ENCODE measurements around the gene PCYOX1L.

The PCYOX1L gene

DNA sequence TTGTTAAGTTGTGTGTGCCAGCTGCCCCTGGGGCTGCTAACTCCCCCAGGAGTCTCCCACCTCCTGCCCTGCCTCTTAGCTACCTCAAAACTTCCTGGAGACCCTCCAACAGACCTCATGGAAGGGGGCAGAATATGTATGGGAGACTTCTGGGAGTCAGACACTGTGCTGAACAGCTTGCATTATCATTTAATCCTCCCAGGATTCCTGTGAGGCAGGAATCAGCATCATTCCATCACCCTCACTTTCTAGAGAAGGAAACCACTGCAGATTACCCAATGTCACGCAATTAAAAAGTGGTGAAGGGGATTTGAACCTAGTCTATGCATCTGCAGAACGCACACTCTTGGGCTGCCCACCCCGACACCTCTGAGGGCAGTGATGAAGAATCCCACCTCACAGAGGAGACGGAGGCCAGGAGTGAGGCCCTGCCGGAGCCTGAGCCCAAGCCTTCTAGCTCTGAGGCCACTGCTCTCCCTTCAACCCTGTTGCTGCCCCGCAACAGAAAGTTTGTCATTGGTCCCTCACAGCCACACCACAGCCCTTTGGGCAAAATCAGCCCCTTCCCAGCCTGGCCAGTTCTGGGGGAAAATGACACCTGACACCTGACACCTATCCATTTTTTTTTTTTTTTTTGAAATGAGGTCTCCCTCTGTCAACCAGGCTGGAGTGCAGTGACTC, 51.6 kb downstream of the PCYOX1L start:
- no peak for DNase-seq

DNA sequence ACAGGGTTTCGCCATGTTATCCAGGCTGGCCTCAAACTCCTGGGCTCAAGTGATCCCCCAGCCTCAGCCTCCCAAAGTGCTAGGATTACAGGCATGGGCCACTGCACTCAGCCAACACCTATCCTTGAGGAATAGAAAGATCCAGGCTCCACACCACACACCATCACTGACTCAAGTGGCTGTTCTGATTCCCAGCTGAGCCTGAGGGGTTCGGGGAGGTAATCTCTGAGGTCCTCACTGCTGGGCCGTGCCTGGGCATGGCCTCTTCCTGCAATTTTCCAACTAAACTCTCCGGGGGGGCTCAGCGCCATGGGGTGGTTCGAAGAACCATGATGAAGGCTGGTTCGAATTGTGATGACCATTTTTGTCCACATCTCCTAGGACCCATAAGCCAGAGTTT, 52.2 kb downstream of the PCYOX1L start:
- no peak for DNase-seq

DNA sequence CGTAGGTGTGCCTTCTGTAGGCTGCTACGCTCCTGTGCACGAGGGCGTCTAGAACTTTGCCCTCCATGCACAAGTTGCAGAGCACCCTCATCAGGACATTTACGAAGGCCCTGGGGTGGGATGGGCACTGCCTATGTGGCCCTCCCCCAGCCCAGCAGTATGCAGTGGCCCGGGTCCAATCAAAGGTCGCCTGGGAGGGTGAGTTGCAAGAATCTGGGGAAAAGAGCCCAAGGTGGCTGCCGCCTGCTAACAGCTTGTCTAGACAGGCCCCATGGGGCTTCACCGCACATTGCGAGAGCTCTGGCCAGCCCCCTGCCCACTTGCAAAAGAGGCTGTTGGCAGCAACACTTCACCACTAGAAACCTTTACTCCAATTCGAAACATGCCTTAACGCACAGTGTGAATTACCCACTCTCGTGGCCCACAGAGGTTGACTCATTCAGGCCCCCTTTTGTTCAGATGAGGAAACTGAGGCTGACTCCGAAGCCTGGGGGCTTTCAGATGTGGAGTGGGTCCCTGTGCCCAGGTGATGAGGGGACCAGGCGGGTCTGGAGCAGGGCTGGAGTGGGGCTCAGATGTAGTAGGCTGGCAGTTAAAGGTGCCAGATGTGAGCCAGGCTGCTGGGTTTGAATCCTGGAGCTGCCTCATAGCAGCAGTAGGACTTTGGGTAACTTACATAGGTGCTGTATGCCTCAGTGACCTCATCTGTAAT, 53.0 kb downstream of the PCYOX1L start:
- no peak for DNase-seq

DNA sequence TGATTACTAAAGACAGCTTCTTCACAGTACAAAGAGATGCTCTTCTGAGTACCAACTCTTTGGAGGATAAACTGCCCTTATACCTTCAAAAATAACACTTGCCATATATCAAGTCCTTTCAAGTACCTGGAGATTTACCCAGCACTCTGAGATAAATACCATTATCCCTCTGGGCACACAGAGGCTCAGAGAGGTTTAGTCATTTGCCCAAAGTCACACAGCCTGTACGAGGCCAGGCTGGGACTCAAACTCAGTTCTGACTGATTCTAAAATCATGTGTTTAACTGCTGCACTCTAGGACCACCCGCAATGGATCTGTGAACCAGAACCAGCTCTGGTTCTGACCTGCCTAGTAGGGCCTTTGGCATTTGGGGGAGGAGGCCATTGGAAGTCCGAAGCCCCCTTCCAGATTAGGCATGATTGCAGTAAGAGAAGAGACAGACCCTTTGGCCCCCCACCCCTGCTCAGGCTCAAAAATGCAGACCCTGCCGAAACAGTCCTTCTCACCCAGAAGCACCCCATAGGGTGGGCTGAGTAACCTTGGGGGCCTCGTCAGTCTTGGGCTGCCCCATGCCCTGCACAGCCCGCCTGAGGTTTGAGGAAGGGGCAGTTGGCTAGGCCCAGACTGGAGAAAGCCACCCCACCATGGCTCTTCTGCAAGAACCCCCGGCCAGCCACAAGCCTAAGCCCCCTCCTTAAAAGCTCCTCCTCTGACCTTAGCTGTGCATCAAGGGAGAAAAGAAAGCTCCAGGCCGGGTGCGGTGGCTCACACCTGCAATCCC, 54.1 kb downstream of the PCYOX1L start:
- no peak for DNase-seq

DNA sequence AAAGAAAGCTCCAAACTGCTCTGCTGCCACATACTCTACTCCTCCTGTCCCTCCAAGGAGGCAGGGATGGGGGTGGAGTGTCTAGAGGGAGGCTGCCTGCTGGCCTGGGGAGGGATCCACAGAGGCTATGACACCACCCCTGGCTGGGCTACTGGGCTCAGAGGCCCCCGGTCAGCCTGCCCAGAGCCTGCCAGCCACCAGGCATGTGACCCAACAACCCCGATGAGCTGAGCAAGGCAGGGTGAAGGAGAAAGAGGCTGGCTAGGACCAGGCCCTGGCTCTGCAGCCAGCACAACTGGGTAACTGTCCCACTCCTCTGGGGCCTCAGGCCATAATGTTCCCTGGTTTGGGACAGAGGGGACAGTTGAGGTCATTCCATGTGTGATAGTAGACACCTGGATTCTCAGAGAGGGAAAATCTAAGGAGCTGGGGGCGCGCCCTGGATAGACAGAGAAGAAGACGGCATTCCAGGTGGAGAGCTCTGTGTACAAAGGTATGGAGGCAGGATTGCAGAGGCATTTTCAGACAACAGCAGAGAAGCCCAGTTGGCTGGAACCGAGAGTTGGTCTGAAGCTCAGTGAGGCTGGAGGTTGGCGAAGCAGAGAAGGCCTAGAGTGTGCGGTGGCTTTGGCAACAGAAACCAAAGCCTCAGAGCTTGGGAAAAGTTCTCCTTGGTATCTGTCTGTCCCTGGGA, 55.1 kb downstream of the PCYOX1L start:
- DNase-seq = no peak

DNA sequence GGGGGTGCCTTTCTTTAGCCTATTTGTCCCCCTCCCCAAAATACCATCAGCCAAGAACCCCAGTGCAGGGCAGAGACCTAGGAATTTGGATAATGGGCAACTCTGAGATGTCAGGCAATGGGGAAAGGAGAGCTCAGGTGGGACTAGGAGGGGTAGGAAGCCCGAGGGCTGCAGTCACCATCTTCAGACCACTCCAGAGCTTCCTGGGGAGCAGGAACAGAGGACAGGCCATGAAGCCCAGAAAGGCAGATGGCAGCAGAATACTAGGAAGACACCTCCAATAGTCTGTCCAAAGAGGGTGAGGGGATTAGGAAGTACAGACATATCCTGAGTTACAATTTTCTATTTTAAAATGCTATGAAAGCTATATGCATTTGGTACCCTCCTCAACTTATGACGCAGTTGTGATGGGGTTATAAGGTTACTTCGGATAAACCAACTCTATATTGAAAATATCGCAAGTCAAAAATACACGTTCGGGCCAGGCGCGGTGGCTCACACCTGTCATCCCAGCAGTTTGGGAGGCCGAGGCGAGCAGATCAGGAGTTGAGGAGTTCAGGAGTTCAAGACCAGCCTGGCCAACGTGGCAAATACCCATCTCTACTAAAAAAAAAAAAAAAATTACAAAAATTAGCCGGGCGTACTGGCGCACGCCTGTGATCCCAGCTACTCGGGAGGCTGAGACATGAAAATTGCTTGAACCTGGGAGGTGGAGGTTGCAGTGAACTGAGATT, 55.8 kb downstream of the PCYOX1L start:
- no peak for DNase-seq

DNA sequence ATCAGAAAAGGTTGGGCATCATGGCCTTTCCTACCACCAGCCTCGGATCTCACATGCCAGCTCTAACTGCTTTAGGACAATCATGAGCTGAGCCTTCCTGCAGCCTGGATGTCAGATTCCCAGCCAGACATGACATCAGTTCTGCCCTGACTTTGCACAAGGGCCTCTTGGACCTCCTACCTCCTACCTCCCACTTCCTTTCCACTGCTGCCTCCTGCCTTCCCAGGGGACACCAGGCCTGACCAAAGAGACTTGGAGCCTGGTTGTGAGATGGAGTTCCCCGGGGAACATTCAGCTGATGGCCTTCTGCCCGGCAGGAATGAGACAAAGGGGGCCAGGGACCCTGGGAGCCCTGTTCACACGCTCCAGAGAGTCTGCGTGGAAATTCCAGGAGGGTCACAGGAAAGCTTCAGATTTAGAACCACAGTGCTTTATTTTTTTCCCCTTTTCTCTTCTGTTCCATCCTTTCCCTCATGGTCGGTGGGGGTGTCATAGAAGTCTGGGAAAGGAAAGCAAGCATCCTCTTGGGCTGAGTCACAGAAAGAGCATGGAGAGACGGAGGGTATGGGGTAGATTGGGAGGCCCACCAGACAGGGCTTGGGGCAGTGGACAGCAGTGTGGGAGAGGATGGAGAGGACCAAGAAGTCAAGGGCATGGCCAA, 56.7 kb downstream of the PCYOX1L start:
- DNase-seq = peak; percentile 72

DNA sequence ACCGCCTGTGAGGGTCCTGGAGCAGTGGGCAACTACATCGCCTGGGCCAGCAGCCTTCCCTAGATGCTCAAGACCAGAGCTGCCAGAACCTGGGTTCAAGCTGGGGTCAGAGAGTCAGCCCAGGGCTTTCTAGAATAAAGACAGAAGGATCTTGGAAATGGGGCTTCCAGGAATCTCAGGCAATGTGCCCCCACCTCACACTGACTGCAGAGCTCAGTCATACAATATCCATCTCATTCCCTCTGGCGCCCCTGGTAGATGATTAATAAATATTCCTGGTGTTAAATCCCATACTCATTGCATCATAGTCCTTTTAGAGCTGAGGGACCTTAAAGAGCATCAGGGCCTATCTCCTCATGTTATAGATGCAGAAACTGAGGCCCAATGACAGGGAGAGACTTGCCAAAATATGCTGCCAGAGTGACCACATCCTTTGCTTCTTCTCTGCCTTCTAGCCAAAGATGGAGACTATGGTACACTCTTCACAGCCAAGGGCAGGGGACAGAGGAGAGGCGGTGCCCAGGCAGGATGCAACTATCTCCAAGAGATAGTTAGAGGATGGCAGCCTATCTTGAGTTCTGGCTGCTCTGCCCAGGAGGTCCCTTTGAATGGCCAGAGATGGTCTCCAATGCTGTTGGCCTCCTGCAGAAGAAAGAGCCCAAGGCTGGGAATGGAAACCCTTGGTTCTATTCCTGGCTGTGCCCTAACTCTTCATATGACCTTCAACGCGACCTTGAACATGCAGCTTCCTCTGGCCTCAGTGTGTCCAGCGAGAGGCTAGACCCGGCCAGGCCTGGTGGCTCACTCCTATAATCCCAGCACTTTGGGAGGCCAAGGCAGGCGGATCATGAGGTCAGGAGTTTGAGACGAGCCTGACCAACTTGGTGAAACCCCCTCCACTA, 57.5 kb downstream of the PCYOX1L start:
- peak; percentile 48 for DNase-seq

DNA sequence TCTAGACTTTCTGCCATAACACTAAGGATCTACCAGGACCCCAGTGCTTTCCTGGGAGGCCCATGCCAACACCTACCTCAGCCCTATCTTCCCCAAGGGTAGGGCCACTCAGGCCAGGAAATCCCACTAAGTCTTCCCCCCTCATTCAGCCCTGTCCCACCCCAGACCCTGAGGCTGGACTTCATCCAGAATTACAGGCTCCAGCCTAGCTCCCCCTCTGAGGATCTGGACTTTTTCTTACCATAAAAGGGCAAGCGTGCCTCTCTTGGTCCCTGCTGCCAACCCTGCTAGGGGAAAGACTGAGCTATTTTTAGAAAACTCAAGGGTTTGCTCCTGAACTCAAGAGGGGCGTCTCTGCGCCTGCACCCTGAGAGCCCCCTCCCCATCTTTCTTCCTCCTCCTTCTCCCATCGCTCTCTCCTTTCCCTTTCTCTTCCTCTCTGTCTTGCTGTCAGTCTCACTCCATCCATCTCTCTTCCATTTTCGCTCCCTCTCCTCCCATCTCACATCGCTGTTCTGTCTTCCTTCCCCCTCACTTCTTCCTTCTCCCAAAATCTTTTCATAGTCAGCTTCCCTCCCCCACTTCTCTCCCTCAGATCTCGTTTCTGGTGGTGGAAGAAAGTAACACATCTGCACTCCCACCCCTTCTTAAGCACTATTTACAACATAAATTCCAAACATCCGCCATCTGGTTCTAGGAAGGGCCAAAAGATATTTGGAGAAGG, 59.3 kb downstream of the PCYOX1L start:
- DNase-seq = no peak

DNA sequence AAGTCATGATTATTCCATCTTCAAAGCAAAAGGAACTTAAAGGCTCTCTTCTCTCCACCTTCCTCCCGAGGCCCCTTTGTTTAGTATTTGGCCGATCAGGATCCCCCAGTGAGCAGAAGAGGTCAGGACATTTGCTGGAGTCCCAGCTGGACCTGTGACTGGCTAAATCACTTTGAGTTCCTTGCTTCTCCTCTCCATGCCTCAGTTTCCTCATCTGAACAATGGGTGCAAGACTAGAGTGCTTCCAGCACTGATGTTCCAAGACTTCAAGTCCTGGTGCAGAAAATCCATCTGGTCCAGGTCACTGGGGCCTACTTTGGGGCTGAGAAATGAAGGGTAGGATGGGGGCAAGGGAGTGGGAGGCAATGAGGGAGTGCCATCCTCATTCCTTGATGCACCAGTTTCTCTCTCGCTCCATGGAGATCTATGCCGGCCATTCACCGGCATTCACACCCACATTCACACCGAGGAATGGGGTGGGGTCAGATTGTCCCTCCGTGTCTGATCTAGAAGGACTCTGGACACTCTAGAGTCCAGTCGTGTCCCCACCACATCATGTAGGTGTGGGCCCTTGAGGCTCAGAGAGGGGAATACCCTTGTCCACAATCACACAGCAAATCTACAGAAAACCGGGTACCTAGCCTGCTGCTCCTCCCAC, 60.0 kb downstream of the PCYOX1L start:
- no peak for DNase-seq

DNA sequence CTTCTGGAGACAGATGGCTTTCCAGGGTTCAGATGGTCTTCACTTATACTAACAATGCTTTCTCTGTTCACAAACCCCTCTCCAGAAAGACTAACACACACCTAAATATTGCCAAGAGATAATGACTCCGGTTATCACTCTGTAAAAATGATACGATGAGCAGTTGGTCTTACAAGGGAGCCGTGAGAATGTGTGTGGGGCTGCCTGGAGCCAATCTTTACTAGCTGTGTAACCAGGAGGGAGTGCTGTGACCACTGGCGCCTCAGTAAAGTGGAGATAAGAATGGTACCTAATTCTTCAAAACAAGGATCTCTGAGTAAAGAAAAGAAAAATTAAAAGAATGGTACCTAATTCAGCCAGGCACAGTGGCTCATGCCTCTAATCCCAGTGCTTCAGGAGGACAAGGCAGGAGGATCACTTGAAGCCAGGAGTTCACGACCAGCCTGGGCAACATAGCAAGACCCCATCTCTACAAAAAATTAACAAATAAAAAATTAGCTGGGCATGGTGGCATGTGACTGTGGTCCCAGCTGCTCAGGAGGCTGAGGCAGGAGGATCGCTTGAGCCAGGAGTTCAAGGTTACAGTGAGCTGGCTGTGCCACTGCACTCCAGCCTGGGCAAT, 61.2 kb downstream of the PCYOX1L start:
- no peak for DNase-seq

Measured in EL (cell line).